DND-41 (cell line): ENCODE data around the gene EED.

Source experiments
- ATAC-seq: fragments of 200-7000 bp; cut with Tn5 transposase; 3 replicates; pipeline ENCODE4 v1.9.1; 2021; ENCODE audit warnings: low read depth; ENCODE audit not compliant: insufficient read depth
- DNase-seq: peaks from one replicate; pipeline ENCODE4 v3.0.0-alpha.2; 2020
- H2AFZ ChIP-seq: 2 replicates; pipeline ENCODE4 v1.6.0; 2012; ENCODE audit warnings: low read depth, low read length
- H3K27ac ChIP-seq: 2 replicates; pipeline ENCODE4 v1.5.1; 2012; ENCODE audit warnings: low read length, inconsistent platforms
- H3K27me3 ChIP-seq: fragments of 200-600 bp; sonication (generic); 2 replicates; pipeline ENCODE4 v1.6.0; 2012; ENCODE audit warnings: low read length, mild to moderate bottlenecking, inconsistent platforms; ENCODE audit not compliant: insufficient read depth, poor library complexity
- H3K36me3 ChIP-seq: 2 replicates; pipeline ENCODE4 v1.5.1; 2012; ENCODE audit warnings: low read length, inconsistent platforms; ENCODE audit not compliant: insufficient read depth
- H3K4me1 ChIP-seq: 2 replicates; pipeline ENCODE4 v1.5.1; 2012; ENCODE audit warnings: mild to moderate bottlenecking, low read length; ENCODE audit not compliant: insufficient read depth
- H3K4me2 ChIP-seq: 2 replicates; pipeline ENCODE4 v1.6.0; 2012; ENCODE audit warnings: mild to moderate bottlenecking, moderate library complexity, low read length, inconsistent platforms; ENCODE audit not compliant: insufficient read depth
- H3K4me3 ChIP-seq, 2 experiments: fragments of 200-600 bp in 1 of 2; shearing (Covaris generic) in 1 of 2; 2 replicates each; pipeline ENCODE4 v1.5.1; 2012 to 2016; ENCODE audit warnings: inconsistent platforms in 2 of 2, low read length in 2 of 2, mild to moderate bottlenecking in 2 of 2, low read depth in 1 of 2, moderate library complexity in 1 of 2
- H3K79me2 ChIP-seq: 2 replicates; pipeline ENCODE4 v1.6.0; 2012; ENCODE audit warnings: low read length, inconsistent platforms; ENCODE audit not compliant: insufficient read depth
- H3K9ac ChIP-seq: 2 replicates; pipeline ENCODE4 v1.6.0; 2012; ENCODE audit warnings: low read depth, mild to moderate bottlenecking, inconsistent platforms, low read length, moderate library complexity
- H3K9me3 ChIP-seq: 2 replicates; pipeline ENCODE4 v1.5.1; 2012; ENCODE audit warnings: low read length, moderate library complexity, mild to moderate bottlenecking, inconsistent platforms; ENCODE audit not compliant: insufficient read depth, severe bottlenecking
- H4K20me1 ChIP-seq: 2 replicates; pipeline ENCODE4 v1.6.0; 2012; ENCODE audit warnings: low read length; ENCODE audit not compliant: insufficient read depth
- EZH2 ChIP-seq: IDR thresholded peaks from 3 replicates; pipeline ENCODE4 v1.6.1; 2012; ENCODE audit warnings: borderline replicate concordance, low read depth, mild to moderate bottlenecking, moderate library complexity, low read length, inconsistent platforms; ENCODE audit not compliant: severe bottlenecking
- TF ChIP-seq, protein P1 (sequence below): IDR thresholded peaks from 2 replicates; pipeline ENCODE4 v1.5.1; 2012; ENCODE audit warnings: borderline replicate concordance, low read length, moderate library complexity, mild to moderate bottlenecking; ENCODE audit not compliant: poor library complexity, severe bottlenecking; ENCODE audit errors: extremely low read depth

The EED gene

DNA sequence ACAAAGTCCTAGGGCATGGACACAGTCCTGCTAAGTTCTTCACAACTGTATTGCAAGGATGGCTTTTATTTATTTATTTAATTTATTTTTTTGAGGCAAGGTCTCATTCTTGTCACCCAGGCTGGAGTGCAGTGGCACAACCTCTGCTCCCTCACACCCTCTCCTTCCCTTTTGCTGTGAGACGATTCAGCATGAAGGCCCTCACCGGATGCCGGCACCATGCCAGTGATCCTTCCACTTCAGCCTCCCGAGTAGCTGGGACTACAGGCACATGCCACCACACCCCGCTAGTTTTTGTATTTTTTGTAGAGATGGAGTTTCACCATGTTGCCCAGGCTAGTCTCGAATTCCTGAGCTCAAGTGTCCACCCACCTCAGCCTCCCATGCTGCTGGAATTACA lies 17.8 kb downstream of the EED start:
- Histone ChIP-seq H4K20me1 (no peaks in the 10 kb centered on the region), H3K4me2 (no peak overlapping the region), H3K27ac (no peak overlapping the region), H3K36me3 (peaks cover 71% of the 10 kb centered on the region), H3K9me3 (no peaks in the 10 kb centered on the region), H3K4me3 (no peak overlapping the region), H3K9ac (no peak overlapping the region), H3K79me2 (peaks cover 17% of the 10 kb centered on the region; the same call in 1 of the 2 replicates), H3K4me1 (no peaks in the 10 kb centered on the region), H3K27me3 (no peaks in the 10 kb centered on the region), H2AFZ (no peak overlapping the region)
- ATAC-seq (no peak), DNase-seq (no peak)
- TF ChIP-seq EZH2: no peak
- TF ChIP-seq, protein P1, sequence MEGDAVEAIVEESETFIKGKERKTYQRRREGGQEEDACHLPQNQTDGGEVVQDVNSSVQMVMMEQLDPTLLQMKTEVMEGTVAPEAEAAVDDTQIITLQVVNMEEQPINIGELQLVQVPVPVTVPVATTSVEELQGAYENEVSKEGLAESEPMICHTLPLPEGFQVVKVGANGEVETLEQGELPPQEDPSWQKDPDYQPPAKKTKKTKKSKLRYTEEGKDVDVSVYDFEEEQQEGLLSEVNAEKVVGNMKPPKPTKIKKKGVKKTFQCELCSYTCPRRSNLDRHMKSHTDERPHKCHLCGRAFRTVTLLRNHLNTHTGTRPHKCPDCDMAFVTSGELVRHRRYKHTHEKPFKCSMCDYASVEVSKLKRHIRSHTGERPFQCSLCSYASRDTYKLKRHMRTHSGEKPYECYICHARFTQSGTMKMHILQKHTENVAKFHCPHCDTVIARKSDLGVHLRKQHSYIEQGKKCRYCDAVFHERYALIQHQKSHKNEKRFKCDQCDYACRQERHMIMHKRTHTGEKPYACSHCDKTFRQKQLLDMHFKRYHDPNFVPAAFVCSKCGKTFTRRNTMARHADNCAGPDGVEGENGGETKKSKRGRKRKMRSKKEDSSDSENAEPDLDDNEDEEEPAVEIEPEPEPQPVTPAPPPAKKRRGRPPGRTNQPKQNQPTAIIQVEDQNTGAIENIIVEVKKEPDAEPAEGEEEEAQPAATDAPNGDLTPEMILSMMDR: no peak

DNA sequence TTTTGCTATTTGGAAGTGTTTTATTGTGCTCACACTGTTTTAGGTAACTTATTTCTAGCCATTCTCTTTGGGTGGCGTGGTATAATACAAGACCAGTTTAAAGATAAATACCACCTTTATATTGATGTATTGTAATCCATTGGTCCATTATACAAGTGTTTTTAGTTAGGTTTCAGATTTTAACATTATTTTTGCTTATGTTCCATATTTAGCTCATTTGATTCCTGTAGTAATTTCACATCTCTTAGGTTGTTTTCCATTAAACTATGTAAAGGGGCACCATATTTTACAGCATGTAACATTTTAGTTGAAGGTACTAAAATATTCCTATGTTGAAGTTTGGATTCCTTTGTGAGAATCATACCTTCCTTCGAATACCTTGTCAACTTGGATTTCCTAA lies 20.1 kb downstream of the EED start:
- Histone ChIP-seq H2AFZ (no peak overlapping the region), H3K4me1 (no peaks in the 10 kb centered on the region), H3K79me2 (peaks cover 24% of the 10 kb centered on the region), H3K4me2 (no peak overlapping the region), H3K4me3 (no peak overlapping the region), H3K9ac (no peak overlapping the region), H3K36me3 (peaks cover 70% of the 10 kb centered on the region), H4K20me1 (0 out of 2 replicates have a peak, but pooled peaks cover 4% of the 10 kb centered on the region), H3K9me3 (no peaks in the 10 kb centered on the region), H3K27me3 (no peaks in the 10 kb centered on the region), H3K27ac (no peak overlapping the region)
- TF ChIP-seq, protein P1: no peak
- no peak for TF ChIP-seq EZH2
- DNase-seq (no peak), ATAC-seq (no peak)

DNA sequence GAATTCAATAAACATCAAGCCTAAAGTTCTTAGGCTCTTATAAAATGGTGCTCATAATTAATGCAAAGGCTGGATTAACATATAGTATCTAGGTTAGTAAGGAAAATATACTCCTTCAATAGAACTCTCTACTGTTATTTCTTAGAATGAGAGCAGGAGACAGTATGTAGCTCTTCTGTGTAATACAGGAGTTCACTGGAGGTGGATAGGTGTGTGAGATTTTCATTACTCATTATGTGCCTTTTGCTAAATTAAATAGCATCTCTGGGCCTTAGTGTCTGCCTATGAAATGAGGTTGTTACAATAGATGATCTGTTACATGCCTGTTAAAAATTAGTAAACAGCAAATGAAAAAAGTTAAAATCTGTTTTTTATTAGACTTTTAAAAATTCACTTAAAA lies 20.6 kb downstream of the EED start:
- Histone ChIP-seq H3K79me2 (peaks cover 30% of the 10 kb centered on the region), H3K4me2 (no peak overlapping the region), H3K4me1 (no peaks in the 10 kb centered on the region), H3K36me3 (peaks cover 70% of the 10 kb centered on the region), H3K27ac (no peak overlapping the region), H3K4me3 (no peak overlapping the region), H3K9me3 (no peaks in the 10 kb centered on the region), H3K9ac (no peak overlapping the region), H4K20me1 (0 out of 2 replicates have a peak, but pooled peaks cover 4% of the 10 kb centered on the region), H3K27me3 (no peaks in the 10 kb centered on the region), H2AFZ (no peak overlapping the region)
- no peak for DNase-seq
- TF ChIP-seq, protein P1: no peak
- TF ChIP-seq EZH2: no peak
- no peak for ATAC-seq

DNA sequence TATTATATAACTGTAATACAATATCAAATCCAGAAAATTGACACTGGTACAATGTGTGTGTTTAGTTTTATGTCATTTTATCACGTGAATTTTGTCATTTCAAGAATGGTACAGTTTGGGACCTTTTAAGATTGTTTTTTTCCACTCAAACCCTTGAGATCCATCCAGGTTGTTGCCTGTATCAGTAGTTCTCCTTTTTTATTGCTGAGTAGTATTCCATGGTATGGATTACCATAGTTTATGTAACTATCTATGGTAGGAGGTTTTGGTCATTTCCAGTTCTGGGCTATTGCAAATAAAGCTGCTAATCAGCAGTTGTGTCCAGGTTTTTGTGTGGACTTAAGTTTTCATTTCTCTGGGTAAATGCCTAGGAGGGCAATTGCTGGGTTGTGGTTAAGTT lies 25.1 kb downstream of the EED start:
- TF ChIP-seq EZH2: no peak
- TF ChIP-seq, protein P1: no peak
- Histone ChIP-seq H3K36me3 (peaks cover 52% of the 10 kb centered on the region), H3K9ac (no peak overlapping the region), H3K79me2 (peaks cover 64% of the 10 kb centered on the region), H3K27me3 (no peaks in the 10 kb centered on the region), H3K9me3 (no peaks in the 10 kb centered on the region), H3K4me1 (no peaks in the 10 kb centered on the region), H4K20me1 (peaks cover 8% of the 10 kb centered on the region), H3K4me3 (no peak overlapping the region), H3K27ac (no peak overlapping the region), H2AFZ (no peak overlapping the region), H3K4me2 (no peak overlapping the region)
- DNase-seq: no peak
- no peak for ATAC-seq
